ENCODE results near the gene RGS7.
"Not testable (repeated sequence)": the region's sequence is repeated elsewhere in the genome, so short reads cannot be mapped to it uniquely, and the experiment has no call there.

The RGS7 gene

GRCh38 chr1:240762471-240762987 lies 594.5 kb downstream of the RGS7 start:
- intact Hi-C loops (cut with DNase I) = not testable (repeated sequence)
- DNase-seq = peak in 1 of 10 donors; percentile 65

- DNase-seq; intact Hi-C loops (cut with DNase I): not testable (repeated sequence)
Measured at GRCh38 chr1:240758777-240759176, 598.2 kb downstream of the RGS7 start.

GRCh38 chr1:240758296-240758695 lies 598.7 kb downstream of the RGS7 start:
- no peak for DNase-seq
- intact Hi-C loops (cut with DNase I) = no loop called here

- intact Hi-C loops (cut with DNase I) = no loop called here
- DNase-seq = no peak
Measured at GRCh38 chr1:240747907-240748306, 609.1 kb downstream of the RGS7 start.

GRCh38 chr1:240743705-240744104 lies 613.3 kb downstream of the RGS7 start:
- DNase-seq = no peak
- intact Hi-C loops (cut with DNase I) = no loop called here

- no peak for DNase-seq
- intact Hi-C loops (cut with DNase I) = no loop called here
Measured at GRCh38 chr1:240739754-240740153, 617.3 kb downstream of the RGS7 start.

- no peak for DNase-seq
- intact Hi-C loops (cut with DNase I) = no loop called here
Measured at GRCh38 chr1:240739139-240739538, 617.9 kb downstream of the RGS7 start.

- intact Hi-C loops (cut with DNase I) = no loop called here
- peak in 1 of 10 donors; percentile 15 for DNase-seq
Measured at GRCh38 chr1:240737766-240738265, 619.2 kb downstream of the RGS7 start.

- intact Hi-C loops (cut with DNase I) = no loop called here
- DNase-seq = no peak
Measured at GRCh38 chr1:240737298-240737697, 619.7 kb downstream of the RGS7 start.

- not testable (repeated sequence) for DNase-seq
- intact Hi-C loops (cut with DNase I) = loop anchor here (5.0 kb wide), 1 partner anchor 768 kb away; no protein-coding TSS in a partner anchor
Measured at GRCh38 chr1:240734705-240735104, 622.3 kb downstream of the RGS7 start.

- DNase-seq = no peak
- intact Hi-C loops (cut with DNase I) = loop anchor here (5.0 kb wide), 1 partner anchor 768 kb away; no protein-coding TSS in a partner anchor
Measured at GRCh38 chr1:240734001-240734400, 623.0 kb downstream of the RGS7 start.

GRCh38 chr1:240732390-240732789 lies 624.6 kb downstream of the RGS7 start:
- no peak for DNase-seq
- intact Hi-C loops (cut with DNase I) = loop anchor here (5.0 kb wide), 1 partner anchor 770 kb away; no protein-coding TSS in a partner anchor

Data from posterior cingulate gyrus (tissue), 11 donors.